ENCODE data around the gene PCYT2.

The PCYT2 gene

DNA sequence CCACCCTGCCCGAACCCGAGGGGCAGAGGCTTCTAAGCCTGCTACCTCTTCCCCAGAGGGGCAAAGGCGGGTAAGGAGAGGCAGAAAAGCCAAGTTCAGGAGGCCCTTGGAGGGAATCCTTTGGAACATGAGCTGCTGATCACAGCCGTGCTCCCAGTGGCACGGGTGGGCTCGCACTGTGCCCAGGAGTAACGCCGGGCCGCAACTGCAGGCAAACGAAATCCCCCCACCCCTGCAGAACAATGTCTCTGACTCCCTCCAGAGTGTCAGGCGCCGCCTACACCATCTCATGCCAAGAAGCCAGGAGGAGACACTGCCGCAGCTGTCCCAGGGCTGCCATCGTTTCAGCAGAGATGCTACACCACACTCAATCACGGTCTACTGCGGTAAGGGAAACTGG is 59.8 kb downstream of the PCYT2 start:
- no peak for DNase-seq
